Ovary (tissue), 3 donors: ENCODE data around the gene BTBD17.

Experiments
- POLR2A ChIP-seq: fragments of 450-650 bp; IDR thresholded peaks from one replicate; pipeline ENCODE4 v1.6.1; 2017; ENCODE audit warnings: antibody characterized with exemption, mild to moderate bottlenecking, moderate library complexity
- TF ChIP-seq, protein P1 (sequence below), 3 donors: fragments of 450-650 bp in 2 of 3; fragments of 200-600 bp in 1 of 3; IDR thresholded peaks; one replicate each; pipeline versions ENCODE4 v1.5.1 to v1.8.0; 2016 to 2022; ENCODE audit warnings: antibody characterized with exemption in 3 of 3, mild to moderate bottlenecking in 1 of 3
- donor health status: DM: no; HTN: no; CAD: no.

DNA sequence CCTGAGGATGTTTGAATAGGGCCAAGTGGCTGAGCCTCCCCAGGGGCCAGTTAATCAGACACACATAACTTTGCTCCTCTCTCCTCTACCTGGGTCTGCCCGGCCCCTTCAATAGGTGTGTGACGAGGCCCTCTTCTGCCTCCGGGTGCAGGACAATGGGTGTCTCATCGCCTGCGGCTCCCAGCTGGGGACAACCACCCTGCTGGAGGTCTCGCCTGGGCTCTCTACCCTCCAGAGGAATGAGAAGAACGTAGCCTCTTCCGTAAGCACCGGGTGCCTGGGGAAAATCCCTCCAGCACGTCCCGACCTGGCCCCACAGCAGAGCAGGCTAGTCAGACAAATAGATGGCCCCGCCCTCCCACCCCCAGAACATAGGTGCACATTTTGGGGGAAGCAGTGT lies 51.8 kb downstream of the BTBD17 start:
- TF ChIP-seq, protein P1, sequence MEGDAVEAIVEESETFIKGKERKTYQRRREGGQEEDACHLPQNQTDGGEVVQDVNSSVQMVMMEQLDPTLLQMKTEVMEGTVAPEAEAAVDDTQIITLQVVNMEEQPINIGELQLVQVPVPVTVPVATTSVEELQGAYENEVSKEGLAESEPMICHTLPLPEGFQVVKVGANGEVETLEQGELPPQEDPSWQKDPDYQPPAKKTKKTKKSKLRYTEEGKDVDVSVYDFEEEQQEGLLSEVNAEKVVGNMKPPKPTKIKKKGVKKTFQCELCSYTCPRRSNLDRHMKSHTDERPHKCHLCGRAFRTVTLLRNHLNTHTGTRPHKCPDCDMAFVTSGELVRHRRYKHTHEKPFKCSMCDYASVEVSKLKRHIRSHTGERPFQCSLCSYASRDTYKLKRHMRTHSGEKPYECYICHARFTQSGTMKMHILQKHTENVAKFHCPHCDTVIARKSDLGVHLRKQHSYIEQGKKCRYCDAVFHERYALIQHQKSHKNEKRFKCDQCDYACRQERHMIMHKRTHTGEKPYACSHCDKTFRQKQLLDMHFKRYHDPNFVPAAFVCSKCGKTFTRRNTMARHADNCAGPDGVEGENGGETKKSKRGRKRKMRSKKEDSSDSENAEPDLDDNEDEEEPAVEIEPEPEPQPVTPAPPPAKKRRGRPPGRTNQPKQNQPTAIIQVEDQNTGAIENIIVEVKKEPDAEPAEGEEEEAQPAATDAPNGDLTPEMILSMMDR (IDR thresholded peaks at IDR 0.05): no peak
- TF ChIP-seq POLR2A: no peak
